Muscle of leg (tissue), 16 donors: ENCODE results near the gene BICRA. TPM values are rescaled to one million over a fixed set of nuclear protein-coding genes. Genes with fewer than 3 reads are reported as not detected.

Experiments
- DNase-seq: peaks from one replicate; pipeline ENCODE4 v3.0.0; 2013
- H3K27ac ChIP-seq: one replicate; pipeline ENCODE4 v1.5.1; 2013; ENCODE audit warnings: mild to moderate bottlenecking, low read length, control low read depth
- H3K27me3 ChIP-seq: one replicate; pipeline ENCODE4 v1.6.1; 2013; ENCODE audit warnings: low read length; ENCODE audit not compliant: control insufficient read depth, insufficient read depth
- H3K36me3 ChIP-seq: one replicate; pipeline ENCODE4 v1.6.1; 2013; ENCODE audit warnings: low read length; ENCODE audit not compliant: control insufficient read depth, insufficient read depth
- H3K4me1 ChIP-seq: one replicate; pipeline ENCODE4 v1.6.1; 2013; ENCODE audit warnings: low read length; ENCODE audit not compliant: control insufficient read depth, insufficient read depth
- H3K4me3 ChIP-seq: one replicate; pipeline ENCODE4 v1.5.1; 2013; ENCODE audit warnings: low read length, control low read depth
- H3K9me3 ChIP-seq: replicated peaks from 2 replicates; pipeline ENCODE4 v1.6.1; 2013; ENCODE audit warnings: low read depth, low read length; ENCODE audit not compliant: control insufficient read depth
- WGBS: methylation state at CpG from one replicate; pipeline ENCODE4 v1.1.5; 2013; ENCODE audit warnings: missing lambda C conversion rate; ENCODE audit not compliant: insufficient coverage; 5-methylcytosine and 5-hydroxymethylcytosine counted together
- long read RNA-seq, 11 donors: transcript quantifications; one replicate each; lab custom pipeline, GENCODE V29; 2026
- polyA plus RNA-seq, 8 donors: library from polyadenylated mRNA; unstranded; fragments of 120-200 nt; gene quantifications; one replicate each; pipeline versions ENCODE4 v1.2.1 to v1.2.3, GENCODE V29; 2013; ENCODE audit warnings: inconsistent platforms in 1 of 8, low replicate concordance in 1 of 8; ENCODE audit not compliant: insufficient read length in 8 of 8, insufficient read depth in 1 of 8
- total RNA-seq: library from RNA; stranded (reverse); fragments of 120-200 nt; gene quantifications from one replicate; pipeline ENCODE4 v1.2.4, GENCODE V29; 2013

BICRA gene
- total RNA-seq (3.1 TPM), polyA plus RNA-seq (10 to 100 TPM in 5 of 8 donors, 1 to 10 TPM in 3; 8.1 to 14.3 (median 11.4) TPM)
- long read RNA-seq, donor 1, partial matches to known transcripts, result 0 of 4 reads
- long read RNA-seq, donor 1, other reads (novel, unspliced or antisense), result 0 of 4 reads
- long read RNA-seq, donor 2, partial matches to known transcripts, result 0 of 1 reads
- long read RNA-seq, donor 2, other reads (novel, unspliced or antisense), result 0 of 1 reads
- long read RNA-seq, donor 3, transcript BICRA-203 (1 exons, 3,312 nt), result major isoform, 13 of 16 reads
- long read RNA-seq, donor 3, partial matches to known transcripts, result 0 of 16 reads
- long read RNA-seq, donor 3, other reads (novel, unspliced or antisense), result 0 of 16 reads
- long read RNA-seq, donor 4, partial matches to known transcripts, result 0 of 4 reads
- long read RNA-seq, donor 4, other reads (novel, unspliced or antisense), result 0 of 4 reads
- long read RNA-seq, donor 5, transcript BICRA-203 (1 exons, 3,312 nt), result major isoform, 16 of 17 reads
- long read RNA-seq, donor 5, partial matches to known transcripts, result 0 of 17 reads
- long read RNA-seq, donor 5, other reads (novel, unspliced or antisense), result 0 of 17 reads
- long read RNA-seq, donor 6, transcript BICRA-203 (1 exons, 3,312 nt), result major isoform, 14 of 15 reads
- long read RNA-seq, donor 6, partial matches to known transcripts, result 0 of 15 reads
- long read RNA-seq, donor 6, other reads (novel, unspliced or antisense), result 0 of 15 reads
- long read RNA-seq, donor 7, transcript BICRA-203 (1 exons, 3,312 nt), result major isoform, 8 of 8 reads
- long read RNA-seq, donor 7, partial matches to known transcripts, result 0 of 8 reads
- long read RNA-seq, donor 7, other reads (novel, unspliced or antisense), result 0 of 8 reads
- long read RNA-seq, donor 8, transcript BICRA-203 (1 exons, 3,312 nt), result major isoform, 13 of 14 reads
- long read RNA-seq, donor 8, partial matches to known transcripts, result 0 of 14 reads
- long read RNA-seq, donor 8, other reads (novel, unspliced or antisense), result 0 of 14 reads
- long read RNA-seq, donor 9, transcript BICRA-203 (1 exons, 3,312 nt), result major isoform, 15 of 15 reads
- long read RNA-seq, donor 9, partial matches to known transcripts, result 0 of 15 reads
- long read RNA-seq, donor 9, other reads (novel, unspliced or antisense), result 0 of 15 reads
- long read RNA-seq, donor 10, transcript BICRA-203 (1 exons, 3,312 nt), result major isoform, 11 of 12 reads
- long read RNA-seq, donor 10, partial matches to known transcripts, result 0 of 12 reads
- long read RNA-seq, donor 10, other reads (novel, unspliced or antisense), result 0 of 12 reads
- long read RNA-seq, donor 11, transcript BICRA-203 (1 exons, 3,312 nt), result major isoform, 15 of 16 reads
- long read RNA-seq, donor 11, partial matches to known transcripts, result 0 of 16 reads
- long read RNA-seq, donor 11, other reads (novel, unspliced or antisense), result 0 of 16 reads

- peak within 1 kb of the TSS; percentile 91 for H3K4me3 ChIP-seq
- H3K27me3 ChIP-seq, result no peaks in the 10 kb centered on the region
- no peaks in the 10 kb centered on the region for H3K9me3 ChIP-seq
- peak within 1 kb of the TSS; percentile 96 for H3K27ac ChIP-seq
- peaks cover 31% of the 10 kb centered on the region for H3K4me1 ChIP-seq
- DNase-seq, result peak; percentile 94
- H3K36me3 ChIP-seq, result peaks cover 6% of the 10 kb centered on the region
- 0% methylated on average over 37 of the region's 94 CpGs for WGBS
Measured at GRCh38 chr19:47608969-47609905, at the start of gene BICRA. Gene BICRA (plus strand): TSS chr19:47609134. CDS start chr19:47673575, 64,441 bp downstream.

GRCh38 chr19:47560999-47561398, 47.9 kb upstream of the BICRA start:
- DNase-seq, result no peak
- no peak overlapping the region for H3K4me3 ChIP-seq
- no peaks in the 10 kb centered on the region for H3K36me3 ChIP-seq
- H3K9me3 ChIP-seq, result no peaks in the 10 kb centered on the region
- whole genome bisulfite sequencing, result no CpG with 5 or more reads among the region's 2 CpGs
- no peaks in the 10 kb centered on the region for H3K4me1 ChIP-seq
- no peak overlapping the region for H3K27ac ChIP-seq
- no peaks in the 10 kb centered on the region for H3K27me3 ChIP-seq

GRCh38 chr19:47561440-47562057, 47.4 kb upstream of the BICRA start:
- no peak for DNase-seq
- Histone ChIP-seq H3K27me3 (no peaks in the 10 kb centered on the region), H3K4me1 (no peaks in the 10 kb centered on the region), H3K4me3 (no peak overlapping the region), H3K9me3 (no peaks in the 10 kb centered on the region), H3K36me3 (no peaks in the 10 kb centered on the region), H3K27ac (no peak overlapping the region)
- 94% methylated on average over 3 of the region's 7 CpGs for WGBS

DNA sequence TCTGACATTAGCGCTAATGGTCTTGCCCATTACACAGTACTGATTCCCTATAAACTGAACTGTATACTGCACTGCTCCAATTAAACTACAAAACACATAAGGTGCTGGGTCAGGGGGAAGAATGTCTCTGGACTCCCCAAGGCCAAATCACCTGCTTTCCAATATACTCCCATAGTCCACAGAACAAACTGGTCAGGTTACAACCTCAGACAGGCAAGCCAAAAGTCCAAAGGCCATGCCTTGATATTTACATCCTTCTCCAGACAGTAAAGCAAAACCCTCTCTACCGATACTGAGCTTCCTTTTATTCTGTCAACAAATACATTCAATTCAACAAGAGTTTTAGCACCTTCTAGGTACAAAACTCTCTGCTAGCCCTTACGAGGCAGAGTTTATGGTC, 44.9 kb upstream of the BICRA start:
- WGBS, result 54% methylated on average over 1 of the region's 3 CpGs
- H3K36me3 ChIP-seq, result no peaks in the 10 kb centered on the region
- no peak overlapping the region for H3K27ac ChIP-seq
- no peaks in the 10 kb centered on the region for H3K4me1 ChIP-seq
- no peaks in the 10 kb centered on the region for H3K9me3 ChIP-seq
- no peak for DNase-seq
- no peak overlapping the region for H3K4me3 ChIP-seq
- H3K27me3 ChIP-seq, result no peaks in the 10 kb centered on the region

- no peak for DNase-seq
- H3K4me1 ChIP-seq, result peaks cover 4% of the 10 kb centered on the region
- peaks cover 14% of the 10 kb centered on the region for H3K27me3 ChIP-seq
- no peaks in the 10 kb centered on the region for H3K36me3 ChIP-seq
- H3K27ac ChIP-seq, result no peak overlapping the region
- no peak overlapping the region for H3K4me3 ChIP-seq
- no peaks in the 10 kb centered on the region for H3K9me3 ChIP-seq
- WGBS, result 88% methylated on average over 3 of the region's 9 CpGs
Measured at GRCh38 chr19:47569331-47569730, 39.6 kb upstream of the BICRA start.

- H3K27me3 ChIP-seq, result peaks cover 14% of the 10 kb centered on the region
- H3K4me3 ChIP-seq, result no peak overlapping the region
- H3K36me3 ChIP-seq, result no peaks in the 10 kb centered on the region
- no peaks in the 10 kb centered on the region for H3K9me3 ChIP-seq
- DNase-seq, result no peak
- whole genome bisulfite sequencing, result 51% methylated on average over 21 of the region's 22 CpGs
- H3K27ac ChIP-seq, result no peak overlapping the region
- H3K4me1 ChIP-seq, result peaks cover 4% of the 10 kb centered on the region
Measured at GRCh38 chr19:47572635-47573034, 36.3 kb upstream of the BICRA start.

DNA sequence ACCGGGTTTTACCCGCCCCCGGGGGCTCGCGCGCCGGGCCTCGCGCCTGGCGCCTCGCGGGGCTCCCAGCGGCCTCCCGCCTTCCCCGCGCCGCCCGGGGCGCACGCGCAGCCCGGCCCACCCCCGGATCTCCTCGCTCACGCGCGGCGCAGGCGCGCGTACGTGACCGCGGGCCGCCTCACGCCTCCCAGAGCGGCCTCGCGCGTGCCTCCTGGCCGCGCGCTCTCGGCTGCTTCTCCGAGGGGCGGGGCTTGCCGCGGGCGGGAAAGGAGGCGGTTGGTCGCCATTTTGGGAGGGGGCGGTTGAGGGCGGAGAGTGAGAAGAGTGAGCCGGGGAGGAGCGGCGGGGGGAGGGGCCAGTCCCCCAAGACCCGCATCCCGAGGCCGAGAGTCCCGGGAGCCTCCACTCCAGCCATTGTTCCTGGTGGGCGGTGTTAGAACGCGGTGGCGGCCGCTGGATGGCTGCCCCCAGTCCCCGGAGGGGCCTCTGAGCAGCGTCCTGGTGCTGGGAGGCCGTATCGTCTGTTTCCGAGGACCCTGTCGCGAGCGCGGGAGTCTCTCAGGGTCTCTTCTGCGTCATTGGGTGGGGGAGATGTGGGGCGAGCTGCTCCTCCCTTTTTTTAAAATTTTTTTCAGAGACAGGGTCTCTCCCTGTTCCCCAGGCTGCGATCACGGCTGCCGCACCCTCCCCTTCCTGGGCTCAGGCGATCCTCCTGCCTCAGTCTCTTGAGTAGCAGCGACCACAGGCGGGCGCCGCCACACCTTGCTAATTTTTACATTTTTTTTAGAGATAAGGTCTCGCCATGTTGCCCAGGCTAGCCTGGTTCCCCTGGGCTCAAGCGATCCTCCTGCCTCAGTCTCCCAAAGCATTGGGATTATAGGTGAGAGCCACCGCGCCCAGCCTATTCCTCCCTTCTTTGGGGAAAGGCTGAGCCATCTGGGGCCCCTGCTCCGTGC, 35.6 kb upstream of the BICRA start, which contains the start of gene ZNF541:
Gene ZNF541 (minus strand): TSS at position 78 of the 956 bp plus-strand sequence. CDS start 17,292 bp downstream, outside the sequence.
- peak within 1 kb of the TSS; percentile 25 for H3K4me3 ChIP-seq

GRCh38 chr19:47580397-47580796, 28.5 kb upstream of the BICRA start:
- no peak overlapping the region for H3K4me3 ChIP-seq
- no peak for DNase-seq
- WGBS, result 80% methylated on average over 2 of the region's 3 CpGs
- H3K9me3 ChIP-seq, result peaks cover 3% of the 10 kb centered on the region
- no peaks in the 10 kb centered on the region for H3K4me1 ChIP-seq
- H3K27me3 ChIP-seq, result no peaks in the 10 kb centered on the region
- no peak overlapping the region for H3K27ac ChIP-seq
- H3K36me3 ChIP-seq, result no peaks in the 10 kb centered on the region

More for the DNA sequence above, 35.6 kb upstream of the BICRA start, which contains the start of gene ZNF541:
- Histone ChIP-seq H3K4me1 (peaks cover 4% of the 10 kb centered on the region), H3K27ac (no peak within 1 kb of the TSS), H3K9me3 (no peaks in the 10 kb centered on the region), H3K36me3 (no peaks in the 10 kb centered on the region), H3K27me3 (peaks cover 14% of the 10 kb centered on the region)
- peak; percentile 76 for DNase-seq
- WGBS, result 3% methylated on average over 72 of the region's 89 CpGs
